ENCODE data around the gene MAGI2.
"Not testable (repeated sequence)": the region's sequence is repeated elsewhere in the genome, so short reads cannot be mapped to it uniquely, and the experiment has no call there.

MAGI2 gene

GRCh38 chr7:78007231-78007630, 1446.2 kb downstream of the MAGI2 start:
- no peak for DNase-seq

GRCh38 chr7:78006063-78006755, 1447.3 kb downstream of the MAGI2 start:
- DNase-seq = no peak

DNA sequence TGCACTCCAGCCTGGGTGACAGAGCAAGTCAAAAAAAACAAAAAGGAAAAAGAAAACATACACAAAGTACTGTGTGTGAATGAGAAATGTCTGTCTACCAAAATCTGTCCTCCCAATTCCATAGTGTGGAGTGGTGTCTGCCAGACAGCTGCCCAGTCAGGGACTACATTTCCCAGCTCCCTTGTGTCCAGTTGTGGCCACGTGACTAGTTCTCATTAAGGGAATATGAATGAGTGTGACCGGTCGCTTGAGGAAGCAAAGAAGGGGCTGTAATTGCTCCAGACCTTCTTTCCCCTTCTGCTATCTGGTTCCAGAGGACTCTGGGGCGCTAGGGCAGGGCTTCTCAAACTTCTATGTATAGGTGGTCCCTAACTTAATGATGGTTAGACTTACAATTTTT, 1450.8 kb downstream of the MAGI2 start:
- DNase-seq = no peak

DNA sequence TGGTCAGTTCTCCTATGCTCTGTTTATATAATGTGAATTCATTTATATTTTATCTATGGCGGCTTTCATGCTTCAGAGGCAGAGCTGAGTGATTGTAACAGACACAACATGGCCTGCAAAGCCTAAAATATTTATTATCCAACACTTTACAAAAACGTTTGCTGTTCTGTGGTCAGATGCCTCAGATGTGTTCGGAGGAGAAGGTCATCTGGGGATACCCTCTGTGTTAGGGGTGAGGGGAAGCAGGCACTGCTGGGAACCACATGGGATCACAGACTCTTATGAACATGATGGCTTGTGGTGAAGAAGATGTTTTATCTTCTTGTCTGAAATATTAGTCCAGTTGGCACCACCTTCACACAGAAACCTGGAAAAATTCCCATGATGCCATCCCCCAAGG, 1451.4 kb downstream of the MAGI2 start:
- DNase-seq = no peak

- DNase-seq = not testable (repeated sequence)
Observed at GRCh38 chr7:77999168-77999567, 1454.3 kb downstream of the MAGI2 start.

GRCh38 chr7:77995717-77996116, 1457.8 kb downstream of the MAGI2 start:
- no peak for DNase-seq

DNA sequence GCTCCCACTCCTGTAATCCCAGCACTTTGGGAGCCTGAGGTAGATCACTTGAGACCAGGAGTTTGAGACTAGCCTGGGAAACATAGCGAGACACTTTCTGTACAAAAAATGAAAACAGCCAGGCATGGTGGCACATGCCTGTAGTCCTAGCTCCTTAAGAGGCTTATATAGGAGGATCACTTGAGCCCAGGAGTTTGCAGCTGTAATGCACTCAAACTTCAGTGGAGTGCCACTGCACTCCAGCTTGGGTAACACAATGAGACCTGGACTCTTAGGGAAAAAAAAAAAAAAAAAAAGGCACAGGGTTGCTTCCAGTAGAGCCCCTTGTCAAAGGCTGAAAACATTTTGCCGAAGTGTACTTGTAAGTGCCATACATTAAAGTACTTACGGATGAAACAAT, 1459.6 kb downstream of the MAGI2 start:
- no peak for DNase-seq

GRCh38 chr7:77991656-77992055, 1461.8 kb downstream of the MAGI2 start:
- DNase-seq = no peak

- DNase-seq = no peak
Observed at GRCh38 chr7:77989981-77990566, 1463.4 kb downstream of the MAGI2 start.

DNA sequence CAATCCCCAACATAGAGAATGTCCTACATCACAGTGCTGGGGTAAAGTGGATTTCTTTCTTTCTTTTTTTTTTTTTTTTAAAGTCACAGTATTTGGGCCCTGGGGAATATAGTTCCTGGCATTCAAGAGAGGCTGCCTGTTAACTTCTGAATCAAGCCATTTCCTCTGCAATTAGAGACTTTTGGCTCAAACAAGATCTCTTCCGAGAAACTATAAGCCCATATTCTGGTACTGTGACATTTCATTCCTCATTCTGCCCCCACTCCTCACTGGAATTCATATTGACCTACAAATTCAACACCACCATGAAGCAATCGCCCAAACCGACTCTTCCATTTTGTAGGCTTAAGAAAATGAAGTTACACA, 1467.5 kb downstream of the MAGI2 start:
- no peak for DNase-seq

DNA sequence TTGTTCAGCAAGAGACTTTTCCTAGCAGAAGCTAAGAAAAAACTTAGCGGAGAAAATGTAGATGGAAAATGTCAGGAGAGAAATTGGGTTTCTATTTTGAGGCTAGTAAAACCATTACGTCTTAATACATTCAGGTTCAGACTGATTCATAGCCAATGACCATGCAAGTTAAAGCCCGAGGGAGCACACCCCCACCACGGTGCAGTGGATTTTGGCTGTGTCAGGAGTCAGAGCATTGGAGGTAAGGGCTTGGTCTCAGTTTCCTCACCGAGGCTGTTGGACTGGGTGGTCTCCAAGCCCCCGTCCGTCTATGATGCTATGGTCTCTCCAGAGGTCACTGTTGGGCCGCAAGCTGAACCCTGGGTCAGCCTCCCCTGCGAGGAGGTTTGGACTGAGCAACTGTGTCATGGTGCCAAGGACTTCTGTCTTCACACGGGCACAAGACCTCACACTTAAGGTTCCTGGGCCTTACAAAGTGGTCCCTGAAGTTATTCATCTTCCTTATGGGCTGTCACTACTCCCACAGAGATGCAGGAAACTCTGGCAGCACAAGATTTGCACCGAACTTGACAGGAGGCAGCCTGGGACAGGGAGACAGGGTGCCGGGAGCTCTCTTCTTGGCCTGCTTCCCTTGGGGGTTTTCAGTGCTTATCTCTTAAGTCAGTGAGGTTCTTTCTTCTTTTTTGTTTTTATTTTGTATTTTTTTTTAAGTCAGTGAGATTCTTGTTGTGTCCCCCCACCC, 1468.1 kb downstream of the MAGI2 start:
- DNase-seq = no peak

DNA sequence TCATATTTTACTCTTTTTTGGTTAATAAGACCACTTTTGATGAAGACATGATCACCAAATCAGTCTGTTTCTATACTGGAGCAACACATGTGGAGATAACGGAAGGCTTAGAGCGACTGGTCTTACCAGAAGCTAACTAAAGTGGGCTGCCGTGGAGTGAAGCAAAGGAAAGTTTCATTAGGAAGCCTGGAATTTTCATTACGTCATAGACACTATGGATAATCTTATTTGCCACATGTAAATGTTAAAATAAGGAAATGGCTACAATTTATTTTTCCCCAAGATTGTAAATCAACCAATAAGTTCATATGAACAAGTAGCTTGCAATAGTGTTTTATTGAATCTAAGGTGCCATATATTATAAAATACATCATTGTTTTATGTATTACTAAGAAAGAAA, 1469.5 kb downstream of the MAGI2 start:
- no peak for DNase-seq

- DNase-seq = no peak
Observed at GRCh38 chr7:77982926-77983550, 1470.4 kb downstream of the MAGI2 start.

GRCh38 chr7:77980087-77980713, 1473.3 kb downstream of the MAGI2 start:
- no peak for DNase-seq

- DNase-seq = no peak
Observed at GRCh38 chr7:77979219-77979618, 1474.2 kb downstream of the MAGI2 start.

DNA sequence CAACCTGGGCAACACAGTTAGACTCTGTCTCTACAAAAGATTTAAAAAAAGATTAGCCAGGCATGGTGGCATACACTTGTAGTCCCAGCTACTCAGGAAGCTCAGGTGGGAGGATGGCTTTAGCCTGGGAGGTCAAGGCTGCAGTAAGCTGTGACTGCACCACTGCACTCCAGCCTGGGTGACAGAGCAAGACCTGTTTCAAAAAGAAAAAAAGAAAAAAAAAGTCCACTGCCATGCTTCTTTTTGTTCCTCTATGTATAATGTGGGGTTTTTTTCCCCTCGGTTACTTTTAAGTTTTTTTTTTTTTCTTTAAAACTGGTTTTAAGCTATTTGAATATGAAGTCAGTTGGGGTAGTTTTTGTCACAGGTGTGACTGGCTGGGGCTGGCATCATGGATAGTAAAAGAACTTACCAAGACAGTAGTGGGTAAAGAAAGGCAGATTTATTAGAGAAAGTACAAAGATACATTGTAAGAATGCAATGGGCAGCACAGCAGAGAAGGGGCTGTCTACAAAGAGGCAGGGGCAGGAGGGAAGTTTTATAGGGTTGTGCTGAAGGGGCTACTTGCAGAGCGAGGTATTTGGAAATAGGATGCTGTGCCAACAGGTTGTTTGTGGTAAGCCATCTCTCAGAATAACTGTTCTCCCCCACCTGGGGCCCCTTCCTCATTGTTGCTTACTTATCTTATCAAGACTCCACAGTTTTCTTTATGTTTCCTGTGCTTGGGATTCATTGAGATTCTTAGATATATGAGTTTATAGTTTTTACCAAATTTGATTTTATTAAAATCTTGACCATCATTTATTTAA, 1477.6 kb downstream of the MAGI2 start:
- no peak for DNase-seq

DNA sequence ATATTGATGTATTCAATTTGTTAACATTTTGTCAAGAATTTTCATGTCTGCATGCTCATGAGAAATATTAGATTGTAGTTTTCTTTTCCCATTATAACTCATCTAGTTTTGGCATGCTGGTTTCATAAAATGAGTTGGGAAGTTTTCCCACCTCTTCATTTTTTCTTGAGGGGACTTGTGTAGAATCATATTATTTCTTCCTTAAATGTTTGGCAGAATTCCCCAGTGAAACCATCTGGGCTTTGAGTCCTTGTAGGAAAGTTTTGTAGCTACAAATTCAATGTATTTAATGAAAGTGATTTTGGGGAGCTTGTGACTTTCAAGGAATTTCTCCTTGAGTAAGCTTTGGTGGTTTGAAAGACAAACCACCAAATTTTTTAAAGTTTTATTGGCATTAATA, 1481.7 kb downstream of the MAGI2 start:
- DNase-seq = no peak

DNA sequence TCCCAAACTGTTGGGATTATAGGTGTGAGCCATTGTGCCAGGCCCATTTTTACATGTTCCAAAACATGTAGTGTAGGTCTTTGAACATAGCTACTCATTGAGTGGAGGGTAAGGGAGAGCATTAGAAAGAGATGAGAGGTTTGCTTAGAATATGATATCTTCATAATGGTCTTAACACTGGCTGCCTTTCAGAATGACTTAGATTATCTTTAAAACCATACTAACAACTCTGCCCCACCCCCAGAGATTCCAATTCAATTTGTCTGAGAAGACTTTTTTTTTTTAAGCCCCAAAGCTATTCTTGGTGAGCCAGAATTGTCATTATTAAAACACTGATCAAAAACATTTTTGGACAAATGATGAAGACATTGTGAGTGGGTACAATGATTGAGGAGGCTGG, 1486.0 kb downstream of the MAGI2 start:
- no peak for DNase-seq
